Retinal pigment epithelial cell (primary cell): ENCODE data around the gene C16orf89.
"Not testable (repeated sequence)": the region's sequence is repeated elsewhere in the genome, so short reads cannot be mapped to it uniquely, and the experiment has no call there.

ENCODE experiments used
- DNase-seq: peaks from one replicate; pipeline ENCODE4 v3.0.0-alpha.2; 2010; ENCODE audit warnings: low read depth
- H3K4me3 ChIP-seq: 2 replicates; pipeline ENCODE4 v1.5.1; 2011; ENCODE audit warnings: mild to moderate bottlenecking, low read length, control low read depth, moderate library complexity
- TF ChIP-seq, protein P1 (sequence below): conservative IDR thresholded peaks from 2 replicates; pipeline ENCODE4 v1.5.1; 2011; ENCODE audit warnings: low read depth, low read length, control low read depth, inconsistent platforms

The C16orf89 gene

DNA sequence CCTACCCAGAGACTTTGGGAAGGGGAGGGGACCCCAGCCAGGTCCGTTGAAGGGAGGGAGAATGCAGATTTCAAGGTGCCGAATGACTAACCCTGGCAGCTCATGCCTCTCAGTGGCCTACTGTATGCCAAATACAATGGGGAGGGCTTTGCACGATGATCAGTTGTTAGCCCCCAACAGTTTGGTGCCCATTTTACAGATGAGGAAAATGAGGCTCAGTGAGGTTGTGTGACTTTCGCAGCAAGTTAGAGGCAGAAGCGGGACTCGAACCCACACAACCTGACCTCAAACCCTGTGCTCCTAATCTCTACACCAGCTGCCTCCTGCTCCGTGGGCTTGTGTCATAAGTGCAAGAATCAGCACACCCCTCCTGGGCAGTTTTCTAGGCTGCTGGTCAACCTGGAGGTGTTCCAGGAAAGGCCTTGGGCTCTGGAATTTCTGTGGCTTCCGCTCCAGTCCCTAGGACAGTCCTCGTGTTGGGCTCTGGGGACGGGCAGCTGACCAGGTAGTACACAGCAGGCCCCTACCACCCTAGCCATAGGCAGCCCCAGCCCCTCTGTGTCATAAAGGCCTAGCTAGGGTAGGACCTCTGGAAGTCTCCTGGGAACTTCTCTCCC, 20.1 kb downstream of the C16orf89 start:
- TF ChIP-seq, protein P1, sequence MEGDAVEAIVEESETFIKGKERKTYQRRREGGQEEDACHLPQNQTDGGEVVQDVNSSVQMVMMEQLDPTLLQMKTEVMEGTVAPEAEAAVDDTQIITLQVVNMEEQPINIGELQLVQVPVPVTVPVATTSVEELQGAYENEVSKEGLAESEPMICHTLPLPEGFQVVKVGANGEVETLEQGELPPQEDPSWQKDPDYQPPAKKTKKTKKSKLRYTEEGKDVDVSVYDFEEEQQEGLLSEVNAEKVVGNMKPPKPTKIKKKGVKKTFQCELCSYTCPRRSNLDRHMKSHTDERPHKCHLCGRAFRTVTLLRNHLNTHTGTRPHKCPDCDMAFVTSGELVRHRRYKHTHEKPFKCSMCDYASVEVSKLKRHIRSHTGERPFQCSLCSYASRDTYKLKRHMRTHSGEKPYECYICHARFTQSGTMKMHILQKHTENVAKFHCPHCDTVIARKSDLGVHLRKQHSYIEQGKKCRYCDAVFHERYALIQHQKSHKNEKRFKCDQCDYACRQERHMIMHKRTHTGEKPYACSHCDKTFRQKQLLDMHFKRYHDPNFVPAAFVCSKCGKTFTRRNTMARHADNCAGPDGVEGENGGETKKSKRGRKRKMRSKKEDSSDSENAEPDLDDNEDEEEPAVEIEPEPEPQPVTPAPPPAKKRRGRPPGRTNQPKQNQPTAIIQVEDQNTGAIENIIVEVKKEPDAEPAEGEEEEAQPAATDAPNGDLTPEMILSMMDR = no peak
- no peak overlapping the region for H3K4me3 ChIP-seq
- DNase-seq = no peak

DNA sequence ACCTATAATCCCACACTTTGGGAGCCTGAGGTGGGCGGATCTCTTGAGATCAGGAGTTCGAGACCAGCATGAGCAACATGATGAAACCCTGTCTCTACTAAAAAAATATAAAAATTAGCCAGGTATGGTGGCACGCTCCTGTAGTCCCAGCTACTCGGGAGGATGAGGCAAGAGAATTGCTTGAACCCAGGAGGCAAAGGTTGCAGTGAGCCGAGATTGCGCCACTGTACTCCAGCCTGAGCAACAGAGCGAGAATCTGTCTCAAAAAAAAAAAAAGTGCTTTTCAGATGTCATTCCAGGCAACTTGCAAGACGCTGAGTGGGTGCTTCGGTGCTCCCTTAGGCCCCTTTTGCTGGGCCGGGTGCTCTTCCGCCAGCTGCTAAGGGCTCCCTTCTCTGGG, 21.2 kb downstream of the C16orf89 start:
- DNase-seq, H3K4me3 ChIP-seq: not testable (repeated sequence)

DNA sequence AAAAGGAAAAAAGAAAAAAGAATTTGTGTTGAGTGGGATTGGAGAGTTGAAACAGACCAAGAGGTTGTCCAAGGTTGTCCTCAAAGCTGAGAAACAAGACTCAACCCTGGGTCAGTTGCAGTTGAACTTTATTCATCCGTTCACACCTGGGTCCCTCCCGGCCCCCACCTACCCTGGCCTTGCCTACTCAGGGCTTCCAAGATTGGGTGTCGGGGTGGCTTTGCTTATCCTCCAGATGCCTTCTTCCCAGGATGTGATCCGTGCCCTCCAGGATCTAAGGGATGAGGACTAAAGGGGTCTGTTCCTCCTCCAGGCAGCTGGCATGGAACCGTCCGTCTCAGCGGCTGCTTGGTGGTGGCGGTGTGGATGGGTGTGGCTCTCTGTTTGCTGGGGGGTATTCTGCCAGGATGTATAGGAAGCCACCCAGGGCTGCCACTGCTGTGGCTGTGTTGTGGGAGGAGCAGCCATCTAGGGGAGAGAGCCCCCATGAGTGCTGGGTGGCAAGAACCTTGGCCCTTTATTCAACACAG, 21.7 kb downstream of the C16orf89 start:
- no peak overlapping the region for H3K4me3 ChIP-seq
- no peak for DNase-seq
- TF ChIP-seq, protein P1 = no peak

DNA sequence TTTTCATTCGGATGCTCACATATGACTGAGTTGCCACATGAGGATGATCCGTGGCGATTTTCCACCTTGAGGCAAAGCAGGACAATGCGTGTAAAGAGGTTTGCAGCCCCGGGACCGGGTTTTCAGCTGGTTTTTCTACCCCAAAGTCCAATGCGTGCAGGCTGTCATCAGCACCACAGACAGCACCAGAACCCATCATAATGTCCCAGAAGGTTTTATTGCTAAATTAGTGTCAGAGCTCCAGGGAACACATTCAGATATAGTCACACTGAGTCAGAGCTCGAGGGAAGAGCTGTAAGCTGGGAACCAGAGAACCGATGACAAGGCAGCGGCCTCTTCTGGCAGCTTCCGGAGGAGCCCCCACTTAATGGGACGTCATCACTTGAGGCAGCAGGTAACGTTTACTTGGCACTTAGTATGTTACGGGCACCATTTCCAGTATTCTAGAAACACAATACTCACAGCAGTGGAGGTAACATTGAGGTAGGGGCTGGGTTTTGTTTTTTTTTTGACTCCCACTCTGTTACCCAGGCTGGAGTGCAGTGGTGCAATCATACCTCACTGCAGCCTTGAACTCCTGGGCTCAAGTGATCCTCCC, 23.1 kb downstream of the C16orf89 start:
- DNase-seq = no peak
- TF ChIP-seq, protein P1 = peak; percentile 13
- no peak overlapping the region for H3K4me3 ChIP-seq

DNA sequence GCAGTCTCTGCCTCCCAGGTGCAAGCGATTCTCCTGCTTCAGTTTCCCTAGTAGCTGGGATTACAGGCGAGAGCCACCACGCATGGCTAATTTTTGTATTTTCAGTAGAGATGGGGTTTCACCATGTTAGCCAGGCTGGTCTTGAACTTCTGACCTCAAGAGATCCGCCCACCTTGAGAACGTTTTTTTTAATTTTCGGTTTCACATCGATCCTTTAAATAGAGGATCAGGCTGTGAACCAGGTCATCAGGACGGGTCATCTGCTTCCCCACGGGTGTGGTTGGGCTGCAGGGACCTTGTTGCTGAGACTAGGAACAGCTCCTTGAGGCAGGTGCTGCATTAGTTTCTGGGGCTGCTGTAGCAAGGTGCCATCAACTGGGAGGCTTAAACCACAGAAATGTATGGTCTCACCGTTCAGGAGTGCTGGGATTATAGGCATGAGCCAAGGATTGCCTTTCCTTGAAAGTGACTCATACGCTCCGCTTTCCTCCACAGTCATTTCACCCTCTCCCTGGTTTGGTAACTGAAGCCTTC, 24.1 kb downstream of the C16orf89 start:
- TF ChIP-seq, protein P1 = no peak
- H3K4me3 ChIP-seq = no peak overlapping the region
- DNase-seq = peak; percentile 69

DNA sequence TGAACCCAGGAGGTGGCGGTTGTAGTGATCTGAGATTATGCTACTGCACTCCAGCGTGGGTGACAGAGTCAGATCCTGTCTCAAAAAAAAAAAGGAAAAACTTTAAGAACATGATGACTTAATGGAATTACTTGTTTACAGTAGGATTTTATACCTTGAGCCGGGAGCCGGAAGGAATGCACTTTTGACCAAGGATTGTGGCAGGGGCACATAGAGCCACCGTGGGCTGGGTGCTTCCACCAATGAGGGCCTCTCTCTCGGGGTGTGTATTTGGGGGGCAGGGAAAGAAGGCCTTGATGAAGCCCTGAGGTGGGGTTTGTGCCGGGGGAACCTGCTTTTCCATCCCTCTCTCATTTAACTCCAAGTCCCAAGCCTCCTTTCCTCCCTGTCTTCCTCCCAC, 25.3 kb downstream of the C16orf89 start:
- TF ChIP-seq, protein P1 = no peak
- no peak overlapping the region for H3K4me3 ChIP-seq
- DNase-seq = no peak

DNA sequence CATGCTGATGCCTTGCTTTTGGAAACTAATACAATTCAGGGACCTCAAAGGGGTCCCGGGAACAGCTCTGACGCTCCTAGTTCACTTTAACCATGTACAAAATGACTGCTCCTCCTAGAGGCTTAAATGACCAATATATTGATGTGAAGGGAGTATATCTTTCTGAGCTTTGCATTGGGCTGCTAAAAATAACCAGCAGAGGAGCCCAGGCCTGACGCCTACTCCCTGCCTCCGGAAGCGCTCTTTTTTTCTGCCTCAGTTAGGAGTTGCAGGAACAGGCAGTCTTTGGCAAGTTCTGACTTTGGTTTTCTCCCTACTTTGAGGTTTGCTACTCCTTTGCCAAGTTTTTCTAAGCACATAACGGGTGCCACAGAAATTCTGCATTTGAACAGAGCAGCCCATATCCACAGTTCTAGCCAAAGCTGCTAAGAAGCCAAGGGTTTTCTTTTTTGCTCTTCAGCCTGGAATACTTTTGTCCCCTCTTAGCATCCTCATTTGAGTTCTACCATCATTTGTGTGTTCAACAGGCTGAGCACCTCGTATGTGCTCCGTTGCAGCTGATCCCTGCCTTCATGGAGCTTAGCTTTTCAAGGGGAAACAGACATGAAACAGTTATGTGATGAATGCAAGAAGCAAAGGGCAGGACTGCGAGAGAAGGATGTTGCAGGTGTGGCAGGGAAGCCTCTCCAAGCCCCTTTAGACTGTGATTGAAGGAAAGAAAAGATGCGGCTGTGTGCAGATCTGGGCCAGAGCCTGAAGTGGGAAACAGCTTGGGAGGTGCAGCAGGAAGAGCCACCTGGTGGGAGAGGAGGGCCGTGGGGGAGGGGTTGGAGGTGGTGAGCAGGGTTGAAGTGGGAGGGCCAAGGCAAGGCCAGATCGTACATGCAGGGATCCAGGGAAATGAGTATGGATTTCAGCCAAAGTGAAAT, 29.3 kb downstream of the C16orf89 start:
- TF ChIP-seq, protein P1 = no peak
- DNase-seq = no peak
- H3K4me3 ChIP-seq = no peak overlapping the region
